HG02973 (cell line): ENCODE results near the gene ANKRD52.
"Not testable (repeated sequence)": the region's sequence is repeated elsewhere in the genome, so short reads cannot be mapped to it uniquely, and the experiment has no call there.

ENCODE experiments used
- ATAC-seq: cut with Tn5 transposase; IDR thresholded peaks from one replicate; pipeline ENCODE4 v1.9.1; 2021; ENCODE audit warnings: moderate library complexity; ENCODE audit not compliant: unreplicated experiment

Gene ANKRD52

GRCh38 chr12:56213878-56214277, 44.3 kb downstream of the ANKRD52 start:
- ATAC-seq, result no peak

- ATAC-seq, result no peak
Measured at GRCh38 chr12:56212361-56212760, 45.8 kb downstream of the ANKRD52 start.

- ATAC-seq, result no peak
Measured at GRCh38 chr12:56208006-56208405, 50.2 kb downstream of the ANKRD52 start.

- no peak for ATAC-seq
Measured at GRCh38 chr12:56206452-56207166, 51.6 kb downstream of the ANKRD52 start.

GRCh38 chr12:56205445-56205844, 52.7 kb downstream of the ANKRD52 start:
- ATAC-seq, result no peak

- no peak for ATAC-seq
Measured at GRCh38 chr12:56204275-56204674, 53.9 kb downstream of the ANKRD52 start.

- ATAC-seq, result no peak
Measured at GRCh38 chr12:56202838-56203237, 55.3 kb downstream of the ANKRD52 start.

GRCh38 chr12:56202366-56202765, 55.8 kb downstream of the ANKRD52 start:
- ATAC-seq, result no peak

GRCh38 chr12:56198836-56199235, 59.3 kb downstream of the ANKRD52 start:
- no peak for ATAC-seq

- no peak for ATAC-seq
Measured at GRCh38 chr12:56197921-56198635, 60.1 kb downstream of the ANKRD52 start.

- not testable (repeated sequence) for ATAC-seq
Measured at GRCh38 chr12:56196818-56197550, 61.2 kb downstream of the ANKRD52 start.

- no peak for ATAC-seq
Measured at GRCh38 chr12:56193025-56193578, 65.1 kb downstream of the ANKRD52 start.

GRCh38 chr12:56192582-56192981, 65.6 kb downstream of the ANKRD52 start:
- ATAC-seq, result no peak

GRCh38 chr12:56190695-56191155, 67.5 kb downstream of the ANKRD52 start:
- ATAC-seq, result no peak

- peak; percentile 33 for ATAC-seq
Measured at GRCh38 chr12:56189918-56190694, 68.1 kb downstream of the ANKRD52 start.

- ATAC-seq, result peak; percentile 63
Measured at GRCh38 chr12:56189099-56189917, 68.9 kb downstream of the ANKRD52 start, which contains the start of gene SMARCC2. Gene SMARCC2, minus strand, starts transcription at chr12:56189483. Its CDS starts 22 bp downstream, at chr12:56189461.

- ATAC-seq, result peak; percentile 2
Measured at GRCh38 chr12:56188778-56189098, 69.4 kb downstream of the ANKRD52 start.

GRCh38 chr12:56188131-56188777, 69.9 kb downstream of the ANKRD52 start:
- no peak for ATAC-seq
